ENCODE measurements around the gene ACER2. TPM values are rescaled to one million over a fixed set of nuclear protein-coding genes. Genes with fewer than 3 reads are reported as not detected.

ACER2 gene
- total RNA-seq, 1 donor from 2014 or later: 8.4 TPM

- TF ChIP-seq CTCF (IDR thresholded peaks at IDR 0.05; ENCODE audit: unreplicated experiment): no peak
- Mint-ChIP-seq H3K4me3 (ENCODE audit: low read depth) (no peak overlapping the region), H3K27ac (no peak overlapping the region), H3K4me1 (ENCODE audit: low read depth) (no peaks in the 10 kb centered on the region), H3K9me3 (ENCODE audit: low read depth) (no peaks in the 10 kb centered on the region), H3K27me3 (peaks cover 10% of the 10 kb centered on the region), H3K36me3 (ENCODE audit: insufficient read depth) (no peaks in the 10 kb centered on the region)
- DNase-seq (ENCODE audit: low spot score, unreplicated experiment): no peak
Measured at GRCh38 chr9:19485193-19485592, 76.4 kb downstream of the ACER2 start.

GRCh38 chr9:19486803-19487202 is 78.0 kb downstream of the ACER2 start:
- DNase-seq (ENCODE audit: low spot score, unreplicated experiment): no peak
- Mint-ChIP-seq H3K4me3 (ENCODE audit: low read depth) (no peak overlapping the region), H3K36me3 (ENCODE audit: insufficient read depth) (no peaks in the 10 kb centered on the region), H3K9me3 (ENCODE audit: low read depth) (no peaks in the 10 kb centered on the region), H3K27me3 (peaks cover 10% of the 10 kb centered on the region), H3K27ac (no peak overlapping the region), H3K4me1 (ENCODE audit: low read depth) (no peaks in the 10 kb centered on the region)
- TF ChIP-seq CTCF (IDR thresholded peaks at IDR 0.05; ENCODE audit: unreplicated experiment): no peak

- Mint-ChIP-seq H3K27ac (no peak overlapping the region), H3K4me1 (ENCODE audit: low read depth) (no peaks in the 10 kb centered on the region), H3K27me3 (peaks cover 6% of the 10 kb centered on the region), H3K36me3 (ENCODE audit: insufficient read depth) (no peaks in the 10 kb centered on the region), H3K9me3 (ENCODE audit: low read depth) (no peaks in the 10 kb centered on the region), H3K4me3 (ENCODE audit: low read depth) (no peak overlapping the region)
- TF ChIP-seq CTCF (IDR thresholded peaks at IDR 0.05; ENCODE audit: unreplicated experiment): no peak
- DNase-seq (ENCODE audit: low spot score, unreplicated experiment): no peak
Measured at GRCh38 chr9:19488721-19489120, 79.9 kb downstream of the ACER2 start.

GRCh38 chr9:19490269-19490668 is 81.5 kb downstream of the ACER2 start:
- Mint-ChIP-seq H3K27ac (no peak overlapping the region), H3K27me3 (peaks cover 10% of the 10 kb centered on the region), H3K4me1 (ENCODE audit: low read depth) (no peaks in the 10 kb centered on the region), H3K9me3 (ENCODE audit: low read depth) (no peaks in the 10 kb centered on the region), H3K4me3 (ENCODE audit: low read depth) (no peak overlapping the region), H3K36me3 (ENCODE audit: insufficient read depth) (no peaks in the 10 kb centered on the region)
- no peak for DNase-seq (ENCODE audit: low spot score, unreplicated experiment)
- TF ChIP-seq CTCF (IDR thresholded peaks at IDR 0.05; ENCODE audit: unreplicated experiment): no peak

GRCh38 chr9:19490828-19491227 is 82.0 kb downstream of the ACER2 start:
- peaks cover 10% of the 10 kb centered on the region for H3K27me3 Mint-ChIP-seq
- H3K9me3 Mint-ChIP-seq (ENCODE audit: low read depth): no peaks in the 10 kb centered on the region
- TF ChIP-seq CTCF (IDR thresholded peaks at IDR 0.05; ENCODE audit: unreplicated experiment): no peak
- H3K4me3 Mint-ChIP-seq (ENCODE audit: low read depth): no peak overlapping the region
- no peaks in the 10 kb centered on the region for H3K4me1 Mint-ChIP-seq (ENCODE audit: low read depth)
- H3K27ac Mint-ChIP-seq: no peak overlapping the region
- no peaks in the 10 kb centered on the region for H3K36me3 Mint-ChIP-seq (ENCODE audit: insufficient read depth)
- DNase-seq (ENCODE audit: low spot score, unreplicated experiment): no peak

Data from progenitor cell of endocrine pancreas (in vitro differentiated cells).